ENCODE measurements around the gene PCSK4. TPM values are rescaled to one million over a fixed set of nuclear protein-coding genes. Genes with fewer than 3 reads are reported as not detected.

Gene PCSK4
- total RNA-seq, 4 donors from 2014 or later = 7.7 to 14.6 (median 12.1) TPM

DNA sequence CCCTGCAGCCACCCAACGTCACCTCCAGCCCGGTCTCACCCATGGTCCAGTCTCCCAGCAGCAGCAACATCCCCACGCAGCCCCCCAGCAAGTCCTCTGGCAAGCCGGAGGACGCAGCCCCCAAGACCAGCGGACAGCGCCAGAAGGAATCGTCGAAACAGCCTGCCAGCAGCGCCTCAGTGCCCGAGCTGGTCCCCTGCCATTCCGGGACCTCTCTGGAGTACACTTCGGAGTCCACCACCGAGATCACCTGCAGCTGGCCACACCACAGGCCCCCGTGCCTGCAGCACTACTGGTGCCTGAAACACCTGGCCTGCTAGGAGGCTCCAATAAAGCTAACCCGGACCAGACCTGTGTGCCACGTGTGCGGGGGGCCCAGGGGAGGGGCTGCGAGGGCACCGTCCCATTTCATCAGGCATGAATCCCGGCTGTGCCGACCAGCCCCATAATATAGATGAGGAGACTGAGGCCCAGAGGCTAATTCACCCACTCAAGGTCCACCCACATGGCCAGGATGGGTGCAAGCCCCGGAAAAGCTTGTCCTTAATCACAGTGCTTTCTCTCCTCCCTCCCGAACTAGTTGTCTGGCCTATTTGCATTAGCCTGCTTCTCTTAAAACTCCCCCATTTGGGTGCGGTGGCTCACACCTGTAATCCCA lies 7.6 kb upstream of the PCSK4 start:
- Histone ChIP-seq H3K9me3 (no peaks in the 10 kb centered on the region), H3K36me3 (no peaks in the 10 kb centered on the region), H3K4me3 (no peak overlapping the region), H3K4me1 (peaks cover 0 to 17% (median 0%) of the 10 kb centered on the region in 4 donors), H3K27me3 (no peaks in the 10 kb centered on the region), H3K27ac (no peak overlapping the region)
- TF ChIP-seq POLR2A (IDR thresholded peaks at IDR 0.05) = no peak
- TF ChIP-seq, protein P1, sequence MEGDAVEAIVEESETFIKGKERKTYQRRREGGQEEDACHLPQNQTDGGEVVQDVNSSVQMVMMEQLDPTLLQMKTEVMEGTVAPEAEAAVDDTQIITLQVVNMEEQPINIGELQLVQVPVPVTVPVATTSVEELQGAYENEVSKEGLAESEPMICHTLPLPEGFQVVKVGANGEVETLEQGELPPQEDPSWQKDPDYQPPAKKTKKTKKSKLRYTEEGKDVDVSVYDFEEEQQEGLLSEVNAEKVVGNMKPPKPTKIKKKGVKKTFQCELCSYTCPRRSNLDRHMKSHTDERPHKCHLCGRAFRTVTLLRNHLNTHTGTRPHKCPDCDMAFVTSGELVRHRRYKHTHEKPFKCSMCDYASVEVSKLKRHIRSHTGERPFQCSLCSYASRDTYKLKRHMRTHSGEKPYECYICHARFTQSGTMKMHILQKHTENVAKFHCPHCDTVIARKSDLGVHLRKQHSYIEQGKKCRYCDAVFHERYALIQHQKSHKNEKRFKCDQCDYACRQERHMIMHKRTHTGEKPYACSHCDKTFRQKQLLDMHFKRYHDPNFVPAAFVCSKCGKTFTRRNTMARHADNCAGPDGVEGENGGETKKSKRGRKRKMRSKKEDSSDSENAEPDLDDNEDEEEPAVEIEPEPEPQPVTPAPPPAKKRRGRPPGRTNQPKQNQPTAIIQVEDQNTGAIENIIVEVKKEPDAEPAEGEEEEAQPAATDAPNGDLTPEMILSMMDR (IDR thresholded peaks at IDR 0.05) = no peak
- DNase-seq = no peak

DNA sequence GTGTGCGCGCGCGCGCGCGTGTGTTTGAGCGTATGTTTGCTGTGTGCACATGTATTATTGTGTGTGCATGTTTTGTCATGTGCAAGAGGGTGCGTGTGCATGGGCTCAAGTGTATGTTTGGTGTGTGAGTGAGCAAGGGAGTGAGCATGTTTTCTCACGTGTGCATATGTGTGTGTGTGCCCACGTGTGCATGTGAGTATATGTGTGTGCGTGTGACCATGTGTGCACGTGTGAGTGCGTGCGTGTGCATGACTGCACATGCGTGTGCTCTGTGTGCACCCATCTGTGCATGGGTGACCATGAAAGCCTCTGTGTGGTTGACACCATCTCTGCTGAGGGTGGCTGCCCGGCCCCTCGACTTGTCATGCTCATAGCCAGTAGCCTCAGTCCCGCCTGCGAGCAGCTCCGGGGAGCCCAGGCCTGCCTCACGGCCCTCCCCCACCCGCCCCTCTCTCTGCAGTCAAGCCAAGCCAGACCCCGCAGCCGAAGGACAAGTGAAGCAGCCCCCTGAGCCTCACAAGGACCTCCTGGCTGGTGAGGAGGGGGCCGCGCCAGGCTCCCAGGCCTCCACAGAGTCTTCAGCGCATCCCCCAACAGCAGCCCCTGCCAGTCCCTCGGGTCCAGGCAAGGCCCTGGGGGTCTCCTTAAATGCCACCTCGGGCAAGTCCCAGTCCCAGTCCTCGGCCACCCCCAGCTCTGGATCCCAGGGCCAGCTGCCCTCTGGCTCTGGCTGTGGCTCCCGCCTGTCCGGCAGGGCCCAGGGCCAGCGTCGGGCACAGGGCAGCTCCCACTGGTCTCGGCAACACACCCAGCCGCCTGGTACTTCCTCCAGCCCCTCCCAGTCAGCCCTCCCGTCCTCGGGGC lies 6.8 kb upstream of the PCSK4 start:
- Histone ChIP-seq H3K9me3 (no peaks in the 10 kb centered on the region), H3K4me3 (no peak overlapping the region), H3K27ac (no peak overlapping the region), H3K4me1 (peaks cover 0 to 19% (median 0%) of the 10 kb centered on the region in 4 donors), H3K27me3 (no peaks in the 10 kb centered on the region), H3K36me3 (no peaks in the 10 kb centered on the region)
- DNase-seq = no peak
- TF ChIP-seq, protein P1 (IDR thresholded peaks at IDR 0.05) = no peak
- TF ChIP-seq POLR2A (IDR thresholded peaks at IDR 0.05) = no peak

DNA sequence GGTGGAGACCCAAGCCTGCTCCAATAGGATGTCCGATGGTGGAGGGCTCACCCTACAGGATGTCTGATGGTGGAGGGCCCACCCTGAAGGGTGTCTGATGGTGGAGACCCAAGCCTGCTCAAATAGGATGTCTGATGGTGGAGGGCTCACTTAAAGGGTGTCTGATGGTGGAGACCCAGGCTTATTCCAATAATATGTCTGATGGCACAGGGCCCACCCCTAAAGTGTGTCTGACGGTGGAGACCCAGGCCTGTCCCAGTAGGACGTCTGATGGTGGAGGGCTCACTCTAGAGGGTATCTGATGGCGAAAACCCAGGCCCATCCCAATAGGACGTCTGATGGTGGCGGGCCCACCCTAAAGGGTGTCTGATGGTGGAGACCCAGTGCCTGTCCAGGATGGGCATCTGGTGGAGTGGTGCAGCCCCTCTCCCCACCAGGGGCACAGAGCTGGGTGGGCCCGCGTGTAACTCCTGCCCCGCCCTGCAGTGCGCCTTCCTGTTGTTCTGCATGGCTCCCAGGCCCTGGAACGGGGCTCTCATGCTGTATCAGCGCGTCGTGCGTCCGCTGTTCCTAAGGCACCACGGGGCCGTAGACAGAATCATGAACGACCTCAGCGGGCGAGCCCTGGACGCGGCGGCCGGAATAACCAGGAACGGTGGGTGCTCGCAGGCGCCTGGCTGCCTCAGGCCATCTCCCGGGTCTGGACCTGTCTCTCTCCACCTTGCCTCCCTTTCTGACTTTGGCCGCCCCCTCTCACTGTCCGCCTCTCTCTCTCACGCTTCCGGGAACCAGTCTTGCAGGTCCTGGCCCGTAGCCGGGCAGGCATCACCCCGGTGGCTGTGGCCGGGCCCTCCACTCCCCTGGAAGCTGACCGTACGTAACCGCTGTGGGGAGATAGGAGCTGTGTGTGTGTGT lies 5.9 kb upstream of the PCSK4 start:
- Histone ChIP-seq H3K9me3 (no peaks in the 10 kb centered on the region), H3K36me3 (no peaks in the 10 kb centered on the region), H3K4me1 (peaks cover 0 to 25% (median 4%) of the 10 kb centered on the region in 4 donors), H3K27ac (no peak overlapping the region), H3K4me3 (no peak overlapping the region), H3K27me3 (no peaks in the 10 kb centered on the region)
- DNase-seq = no peak
- TF ChIP-seq, protein P1 (IDR thresholded peaks at IDR 0.05) = no peak
- TF ChIP-seq POLR2A (IDR thresholded peaks at IDR 0.05) = no peak

DNA sequence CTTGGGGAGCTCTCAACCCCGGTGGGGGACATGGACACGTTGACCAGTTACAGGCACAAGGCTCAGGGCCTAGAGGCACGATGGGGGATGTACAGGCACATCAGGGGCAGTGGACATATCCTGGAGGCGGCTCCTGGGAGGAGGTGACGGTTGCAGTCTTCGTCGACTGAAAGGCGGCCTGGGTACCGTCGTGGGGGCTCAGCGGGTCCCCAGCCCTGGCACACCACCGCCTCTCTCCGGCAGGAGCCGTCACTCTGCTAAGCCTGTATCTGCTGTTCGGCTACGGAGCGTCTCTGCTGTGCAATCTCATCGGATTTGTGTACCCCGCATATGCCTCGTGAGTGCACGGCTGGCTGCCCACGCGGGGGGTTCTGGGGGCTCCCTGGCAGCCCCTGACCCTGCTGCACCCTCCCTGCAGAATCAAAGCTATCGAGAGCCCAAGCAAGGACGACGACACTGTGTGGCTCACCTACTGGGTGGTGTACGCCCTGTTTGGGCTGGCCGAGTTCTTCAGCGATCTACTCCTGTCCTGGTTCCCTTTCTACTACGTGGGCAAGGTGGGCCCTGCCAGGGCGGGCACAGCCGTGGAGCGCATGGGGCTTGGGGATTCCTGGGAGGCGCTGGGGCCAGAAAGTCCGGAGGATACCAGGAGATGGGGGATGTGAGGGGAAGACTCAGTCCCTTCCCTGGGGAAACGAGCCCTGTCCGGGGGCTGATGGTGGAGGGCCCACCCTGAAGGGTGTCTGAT lies 5.1 kb upstream of the PCSK4 start:
- Histone ChIP-seq H3K9me3 (no peaks in the 10 kb centered on the region), H3K4me3 (no peak overlapping the region), H3K36me3 (no peaks in the 10 kb centered on the region), H3K27me3 (no peaks in the 10 kb centered on the region), H3K27ac (no peak overlapping the region), H3K4me1 (peaks cover 0 to 25% (median 4%) of the 10 kb centered on the region in 4 donors)
- TF ChIP-seq, protein P1 (IDR thresholded peaks at IDR 0.05) = no peak
- no peak for TF ChIP-seq POLR2A (IDR thresholded peaks at IDR 0.05)
- DNase-seq = no peak

Data from Peyer's patch (tissue), 4 donors.